ENCODE results near the gene GALNTL6.
"Not testable (repeated sequence)": the region's sequence is repeated elsewhere in the genome, so short reads cannot be mapped to it uniquely, and the experiment has no call there.

GALNTL6 gene

DNA sequence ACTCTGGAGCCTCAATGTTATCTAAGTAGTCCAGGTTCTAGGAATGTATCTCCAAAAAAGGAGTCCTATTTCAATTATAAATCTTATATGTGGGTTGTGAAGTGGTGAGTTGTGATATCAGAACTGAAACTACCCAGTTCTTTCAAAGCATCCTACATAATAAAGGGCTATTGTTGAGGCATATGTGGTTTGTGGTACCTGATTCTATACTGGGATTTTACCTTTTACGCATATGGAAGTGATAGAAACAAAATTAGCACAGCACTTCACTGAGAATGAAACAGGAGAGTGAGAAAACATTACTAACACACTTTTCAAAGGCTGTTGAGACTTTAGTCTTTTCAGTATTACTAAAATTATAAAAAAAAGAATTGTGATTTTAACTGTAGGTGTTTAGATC lies 937.7 kb downstream of the GALNTL6 start:
- peak; percentile 29 for DNase-seq (ENCODE audit: low spot score)

- DNase-seq (ENCODE audit: low spot score): no peak
Observed at GRCh38 chr4:172751550-172751949, 938.3 kb downstream of the GALNTL6 start.

DNA sequence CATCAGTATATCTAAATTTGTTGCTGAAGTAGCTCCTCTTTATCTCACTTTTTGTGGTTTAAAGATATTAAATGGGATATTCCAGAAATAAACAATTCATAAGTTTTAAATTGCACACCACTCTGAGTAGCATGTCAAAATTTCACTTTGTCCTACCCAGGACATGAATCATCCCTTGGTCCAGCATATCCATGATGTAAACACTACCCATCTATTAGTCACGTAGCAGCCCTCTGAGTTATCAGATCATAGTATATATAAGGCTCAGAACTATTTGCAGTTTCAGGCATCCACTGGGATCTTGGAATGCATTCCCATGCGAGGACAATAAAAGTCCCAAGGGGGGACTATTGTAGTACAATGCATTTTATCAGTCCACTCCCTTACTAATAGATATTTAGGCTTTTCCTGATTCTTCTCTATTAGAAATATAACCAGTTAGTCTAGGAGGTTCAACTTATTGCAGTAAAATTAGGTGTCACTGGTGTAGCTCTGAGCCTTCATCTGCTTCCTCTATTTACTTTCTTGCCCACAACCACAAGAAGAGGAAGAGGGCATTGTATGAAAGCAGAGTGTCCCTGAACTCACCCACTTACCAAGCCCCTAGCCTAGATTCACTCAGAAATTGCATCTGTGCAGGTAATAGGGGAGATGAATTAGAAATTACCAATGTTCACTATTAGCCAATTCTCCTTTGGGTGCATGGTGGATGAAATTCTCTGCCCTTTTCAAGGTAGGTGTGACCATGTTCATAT lies 945.6 kb downstream of the GALNTL6 start:
- DNase-seq (ENCODE audit: low spot score): no peak

- no peak for DNase-seq (ENCODE audit: low spot score)
Observed at GRCh38 chr4:172760512-172760911, 947.3 kb downstream of the GALNTL6 start.

DNA sequence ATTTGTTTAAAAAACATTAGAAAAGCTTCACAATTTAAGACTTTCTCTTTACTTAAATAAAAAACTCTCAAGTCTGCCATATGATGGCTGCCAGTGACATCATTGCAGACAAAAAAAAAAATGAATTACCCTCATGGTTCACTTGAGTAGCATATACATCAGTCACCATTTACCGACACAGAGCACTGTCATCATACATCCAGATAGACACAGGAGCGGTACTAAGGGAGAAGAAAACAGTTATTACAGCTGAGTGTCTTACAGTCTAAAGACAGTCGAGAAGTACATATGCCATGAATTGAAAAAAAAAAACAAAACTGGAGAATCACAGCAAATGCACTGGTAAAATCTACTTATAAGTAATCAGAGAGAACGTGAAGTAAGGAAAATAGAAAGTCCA lies 949.7 kb downstream of the GALNTL6 start:
- no peak for DNase-seq (ENCODE audit: low spot score)

GRCh38 chr4:172770787-172771186 lies 957.6 kb downstream of the GALNTL6 start:
- DNase-seq (ENCODE audit: low spot score): no peak

- DNase-seq (ENCODE audit: low spot score): no peak
Observed at GRCh38 chr4:172772781-172773180, 959.6 kb downstream of the GALNTL6 start.

DNA sequence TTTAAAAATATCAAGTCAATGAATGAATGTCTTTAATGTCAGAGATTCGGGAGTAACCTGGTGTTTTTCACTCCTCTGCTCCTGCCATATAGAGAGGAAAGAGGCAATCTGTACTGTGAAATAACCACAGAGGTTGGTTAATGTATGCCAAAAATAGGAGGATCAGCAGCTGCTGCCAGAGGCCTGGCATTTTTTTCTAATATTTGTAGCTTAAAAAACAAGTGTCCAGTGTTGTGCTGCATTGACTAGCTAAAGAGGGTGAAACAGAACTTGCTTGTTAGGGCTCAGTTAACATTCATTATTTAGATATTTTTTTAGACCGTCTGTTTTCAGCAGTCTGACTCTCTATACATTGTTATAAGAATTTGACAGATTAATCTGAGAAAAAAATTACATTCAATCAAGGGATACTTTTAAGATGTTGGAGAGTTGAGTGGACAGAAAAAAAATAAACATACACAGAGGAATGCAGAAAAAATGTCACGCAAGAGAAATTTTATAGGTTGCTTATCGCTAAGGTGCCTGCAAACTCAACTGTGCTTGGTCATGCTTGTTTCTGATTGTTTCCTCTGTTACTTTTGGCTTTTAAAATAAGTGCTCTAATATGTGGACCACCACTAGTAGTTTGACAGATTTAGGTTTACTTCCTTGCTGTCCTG lies 963.1 kb downstream of the GALNTL6 start:
- DNase-seq (ENCODE audit: low spot score): no peak

DNA sequence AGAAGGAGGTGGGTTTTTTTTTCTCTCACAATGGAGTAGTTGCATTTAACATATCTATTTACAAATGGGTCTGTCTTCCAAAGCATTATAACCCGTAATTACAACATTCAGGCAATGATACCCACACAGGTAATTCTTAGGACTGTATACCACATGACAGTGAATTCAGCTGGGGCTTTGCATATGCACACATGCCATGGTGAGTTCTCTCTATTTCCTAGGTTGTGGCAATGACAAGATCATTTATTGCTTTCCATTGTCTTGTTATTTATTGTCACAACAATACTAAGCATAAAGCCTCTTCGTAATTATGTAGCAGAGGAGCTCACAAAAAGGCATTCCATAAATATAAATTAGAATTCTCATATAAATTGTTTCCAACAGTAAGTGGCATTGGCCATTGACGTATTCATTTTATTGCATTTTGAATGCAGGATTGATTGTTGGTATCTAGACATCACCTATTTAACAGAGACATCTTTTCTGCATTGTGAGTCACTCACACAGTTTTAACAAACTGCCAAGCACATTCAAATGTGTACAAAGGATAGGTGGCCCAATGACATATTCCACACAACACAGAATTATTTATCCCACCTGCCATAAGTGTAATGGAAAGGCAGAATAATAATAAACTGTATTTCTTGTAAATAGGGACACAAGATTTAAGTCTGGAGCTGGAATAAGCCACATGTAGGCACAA lies 964.7 kb downstream of the GALNTL6 start:
- no peak for DNase-seq (ENCODE audit: low spot score)

DNA sequence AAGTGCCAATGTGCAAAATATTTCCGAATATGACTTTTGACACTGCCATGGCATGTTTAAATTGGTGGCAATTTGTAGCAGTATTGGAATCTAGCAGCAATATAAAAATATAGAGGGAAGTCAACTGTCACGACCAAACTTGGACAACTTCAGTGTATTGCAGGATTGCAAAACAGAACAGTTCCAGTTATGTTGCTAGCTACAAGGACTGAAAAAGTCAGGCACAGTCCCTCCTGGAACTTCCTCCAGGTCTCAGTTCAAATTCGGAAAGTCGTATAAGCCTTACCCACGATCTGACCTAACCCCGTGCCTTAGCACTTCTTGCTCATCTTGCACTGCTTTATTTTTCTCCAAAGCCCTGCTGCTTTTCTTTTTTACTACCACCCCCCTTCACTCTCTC lies 965.4 kb downstream of the GALNTL6 start:
- no peak for DNase-seq (ENCODE audit: low spot score)

GRCh38 chr4:172780566-172781081 lies 967.4 kb downstream of the GALNTL6 start:
- no peak for DNase-seq (ENCODE audit: low spot score)

GRCh38 chr4:172785613-172786012 lies 972.4 kb downstream of the GALNTL6 start:
- no peak for DNase-seq (ENCODE audit: low spot score)

GRCh38 chr4:172786039-172786792 lies 973.0 kb downstream of the GALNTL6 start:
- no peak for DNase-seq (ENCODE audit: low spot score)

- no peak for DNase-seq (ENCODE audit: low spot score)
Observed at GRCh38 chr4:172787111-172787510, 973.9 kb downstream of the GALNTL6 start.

DNA sequence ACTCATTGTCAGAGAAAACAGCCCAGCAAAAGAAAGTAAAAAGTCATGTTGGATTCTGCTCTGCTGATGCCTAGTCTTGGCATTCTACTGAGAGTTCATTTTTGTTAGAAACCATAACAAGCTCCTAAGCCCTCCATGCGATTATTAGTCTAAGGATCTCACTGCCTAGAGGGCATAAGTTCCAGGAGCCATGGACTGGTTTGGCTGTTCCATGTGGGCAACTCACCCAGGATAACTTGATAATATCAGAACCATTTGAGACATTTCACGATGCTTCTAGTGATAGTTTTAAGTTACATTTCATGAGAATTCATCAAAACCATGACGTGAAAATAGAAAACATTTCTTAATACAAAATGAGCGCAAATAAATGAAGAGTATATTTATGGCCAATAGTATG lies 978.6 kb downstream of the GALNTL6 start:
- no peak for DNase-seq (ENCODE audit: low spot score)

DNA sequence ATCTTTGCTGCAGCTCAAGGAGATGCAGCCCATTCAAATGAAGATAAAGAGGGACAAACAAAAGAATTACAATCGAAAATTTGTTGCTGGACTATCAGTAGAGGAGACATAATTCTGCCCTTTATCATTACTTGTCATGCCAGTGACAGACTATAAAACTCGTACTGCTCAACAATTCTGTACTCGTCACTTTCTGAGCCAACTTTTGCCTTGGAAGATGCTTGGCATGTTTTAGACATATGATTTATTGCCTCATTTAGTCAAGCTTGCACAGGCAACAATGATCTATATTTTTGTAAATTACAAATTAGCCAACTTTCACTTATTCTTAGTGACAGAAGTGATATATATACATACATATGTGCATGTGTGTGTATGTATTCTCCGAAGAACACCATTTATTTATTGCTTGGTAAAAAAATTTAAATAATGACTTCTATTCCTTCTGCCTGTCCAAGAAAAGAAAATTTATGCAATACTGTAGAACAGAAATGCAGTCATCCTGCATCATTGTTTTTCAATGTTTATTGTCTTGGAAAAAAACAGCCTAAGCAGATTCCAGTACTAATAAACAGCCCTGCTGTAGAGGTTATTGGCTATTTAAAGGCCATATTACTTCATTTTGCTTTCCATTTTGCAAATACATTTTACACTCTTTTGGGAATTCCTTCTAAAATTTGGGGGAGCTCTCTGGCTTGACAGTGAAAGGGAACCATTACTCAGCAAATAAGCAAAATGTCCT lies 980.5 kb downstream of the GALNTL6 start:
- DNase-seq (ENCODE audit: low spot score): no peak

DNA sequence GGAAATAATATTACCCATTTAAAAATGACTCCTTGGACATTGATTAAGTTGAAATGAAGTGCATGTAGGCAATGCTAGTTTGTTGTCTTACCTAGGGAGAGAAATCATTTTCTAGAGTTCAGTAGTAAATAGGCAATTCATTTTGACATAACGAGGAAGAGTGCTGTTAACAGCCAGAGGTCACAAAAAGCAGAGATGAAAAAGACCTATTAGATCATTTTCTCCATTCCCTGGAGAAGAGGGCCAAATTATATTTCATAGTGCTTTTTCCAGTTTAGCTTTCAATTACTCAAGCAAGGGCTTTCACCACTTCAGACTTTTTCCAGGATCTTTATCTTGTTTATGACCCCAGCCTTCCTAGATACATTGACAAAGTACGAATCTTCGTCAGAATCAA lies 981.1 kb downstream of the GALNTL6 start:
- DNase-seq (ENCODE audit: low spot score): no peak

DNA sequence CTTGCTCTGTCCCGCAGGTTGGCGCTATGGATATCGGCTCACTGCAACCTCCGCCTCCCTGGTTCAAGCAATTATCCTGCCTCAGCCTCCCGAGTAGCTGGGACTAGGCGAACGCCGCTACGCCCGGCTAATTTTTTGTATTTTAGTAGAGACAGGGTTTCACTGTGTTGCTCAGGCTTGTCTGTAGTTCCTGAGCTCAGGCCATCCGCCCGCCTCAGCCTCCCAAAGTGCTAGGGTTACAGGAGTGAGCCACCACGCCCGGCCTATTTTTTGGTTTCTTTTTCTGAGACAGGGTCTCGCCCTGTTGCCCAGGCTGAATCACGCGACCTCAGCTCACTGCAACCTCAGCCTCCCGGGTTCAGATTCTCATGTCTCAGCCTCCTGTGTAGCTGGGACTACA lies 984.1 kb downstream of the GALNTL6 start:
- not testable (repeated sequence) for DNase-seq (ENCODE audit: low spot score)

GRCh38 chr4:172802032-172802431 lies 988.8 kb downstream of the GALNTL6 start:
- DNase-seq (ENCODE audit: low spot score): no peak

- no peak for DNase-seq (ENCODE audit: low spot score)
Observed at GRCh38 chr4:172806841-172807240, 993.6 kb downstream of the GALNTL6 start.

GRCh38 chr4:172808196-172808595 lies 995.0 kb downstream of the GALNTL6 start:
- DNase-seq (ENCODE audit: low spot score): no peak
